Activated T-cell treated with anti-CD3 and anti-CD28 coated beads for 24 hours (primary cell): ENCODE data around the gene ZNF226.
"Not testable (repeated sequence)": the region's sequence is repeated elsewhere in the genome, so short reads cannot be mapped to it uniquely, and the experiment has no call there.

Experiments used
- DNase-seq: peaks from one replicate; pipeline ENCODE4 v3.0.0-alpha.2; 2020; ENCODE audit warnings: low read depth

The ZNF226 gene

DNA sequence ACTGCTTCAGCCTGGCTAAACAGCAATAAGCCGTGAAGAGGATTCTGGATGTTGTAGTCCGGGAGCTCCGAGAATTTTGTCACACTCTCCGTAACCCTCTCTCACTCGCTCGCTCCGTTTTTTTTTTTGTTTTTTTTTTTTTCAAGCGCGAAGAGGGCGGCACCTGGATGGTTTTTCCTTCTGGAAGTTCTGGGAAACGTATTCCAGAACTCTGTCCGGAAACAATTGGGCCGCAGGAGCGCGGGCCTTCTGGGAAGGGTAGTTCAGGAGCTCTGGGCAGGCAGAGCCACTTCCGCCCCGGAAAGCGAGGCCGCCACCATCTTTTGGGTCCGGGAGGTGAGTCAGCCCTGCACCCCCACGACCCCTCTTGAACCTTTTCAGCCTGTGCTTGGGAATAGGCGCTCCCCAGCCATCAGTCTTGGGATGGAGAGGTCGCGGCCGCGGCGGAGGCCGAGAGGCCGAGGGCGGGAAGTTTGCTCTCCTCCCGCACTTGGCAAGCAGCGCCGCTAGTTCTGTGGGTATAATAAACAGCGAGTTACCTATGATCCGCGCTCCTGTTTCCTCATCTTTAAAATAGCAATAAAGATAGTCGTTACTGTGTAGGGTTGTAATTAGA, 47.5 kb downstream of the ZNF226 start, which contains the start of gene ZNF227:
Gene ZNF227, plus strand, starts transcription at position 283 of the 616 bp plus-strand sequence. CDS start 5,261 bp downstream, outside the sequence.
- peak; percentile 73 for DNase-seq

DNA sequence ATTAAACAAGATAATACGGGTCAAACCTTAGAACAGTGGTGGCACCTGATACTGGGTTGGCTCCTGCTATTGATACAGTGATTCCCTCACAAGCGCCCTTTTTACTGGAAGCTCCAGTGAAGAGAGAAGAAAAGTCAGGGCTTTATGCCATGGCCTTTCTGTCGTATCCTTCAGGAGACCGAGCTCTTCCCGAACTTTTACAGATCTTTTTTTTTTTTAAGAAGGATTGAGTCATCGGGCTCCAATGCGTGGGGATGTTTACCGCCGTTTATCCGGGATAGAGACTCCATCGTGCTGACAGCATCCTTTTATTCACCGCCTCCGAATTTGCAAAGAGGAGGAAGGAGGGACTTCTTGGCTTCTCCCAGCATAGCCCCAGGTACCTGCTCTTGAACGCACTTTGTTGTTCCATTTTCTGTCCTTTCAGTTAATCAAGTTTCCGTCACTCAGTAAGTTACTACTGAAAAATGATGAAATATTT, 48.0 kb downstream of the ZNF226 start:
- no peak for DNase-seq

DNA sequence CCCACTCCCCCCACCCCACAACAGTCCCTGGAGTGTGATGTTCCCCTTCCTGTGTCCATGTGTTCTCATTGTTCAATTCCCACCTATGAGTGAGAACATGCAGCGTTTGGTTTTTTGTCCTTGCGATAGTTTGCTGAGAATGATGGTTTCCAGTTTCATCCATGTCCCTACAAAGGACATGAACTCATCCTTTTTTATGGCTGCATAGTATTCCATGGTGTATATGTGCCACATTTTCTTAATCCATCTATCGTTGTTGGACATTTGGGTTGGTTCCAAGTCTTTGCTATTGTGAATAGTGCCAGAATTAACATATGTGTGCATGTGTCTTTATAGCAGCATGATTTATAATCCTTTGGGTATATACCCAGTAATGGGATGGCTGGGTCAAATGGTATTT, 55.0 kb downstream of the ZNF226 start:
- DNase-seq: not testable (repeated sequence)

DNA sequence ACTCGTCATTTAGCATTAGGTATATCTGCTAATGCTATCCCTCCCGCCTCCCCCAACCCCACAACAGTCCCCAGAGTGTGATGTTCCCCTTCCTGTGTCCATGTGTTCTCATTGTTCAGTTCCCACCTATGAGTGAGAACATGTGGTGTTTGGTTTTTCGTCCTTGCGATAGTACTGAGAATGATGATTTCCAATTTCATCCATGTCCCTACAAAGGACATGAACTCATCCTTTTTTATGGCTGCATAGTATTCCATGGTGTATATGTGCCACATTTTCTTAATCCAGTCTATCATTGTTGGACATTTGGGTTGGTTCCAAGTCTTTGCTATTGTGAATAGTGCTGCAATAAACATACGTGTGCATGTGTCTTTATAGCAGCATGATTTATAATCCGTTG, 55.9 kb downstream of the ZNF226 start:
- DNase-seq: not testable (repeated sequence)

DNA sequence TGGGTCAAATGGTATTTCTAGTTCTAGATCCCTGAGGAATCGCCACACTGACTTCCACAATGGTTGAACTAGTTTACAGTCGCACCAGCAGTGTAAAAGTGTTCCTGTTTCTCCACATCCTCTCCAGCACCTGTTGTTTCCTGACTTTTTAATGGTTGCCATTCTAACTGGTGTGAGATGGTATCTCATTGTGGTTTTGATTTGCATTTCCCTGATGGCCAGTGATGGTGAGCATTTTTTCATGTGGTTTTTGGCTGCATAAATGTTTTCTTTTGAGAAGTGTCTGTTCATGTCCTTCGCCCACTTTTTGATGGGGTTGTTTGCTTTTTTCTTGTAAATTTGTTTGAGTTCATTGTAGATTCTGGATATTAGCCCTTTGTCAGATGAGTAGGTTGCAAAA, 56.4 kb downstream of the ZNF226 start:
- DNase-seq: not testable (repeated sequence)
